ENCODE results near the gene CAND2. TPM values are rescaled to one million over a fixed set of nuclear protein-coding genes. Genes with fewer than 3 reads are reported as not detected.
A peak's percentile ranks its signal among the peaks of the same experiment; 100 is the strongest.
"Not testable (repeated sequence)": the region's sequence is repeated elsewhere in the genome, so short reads cannot be mapped to it uniquely, and the experiment has no call there.

The CAND2 gene
- total RNA-seq, 2 experiments from 2014 or later = 2.4 to 2.6 TPM

DNA sequence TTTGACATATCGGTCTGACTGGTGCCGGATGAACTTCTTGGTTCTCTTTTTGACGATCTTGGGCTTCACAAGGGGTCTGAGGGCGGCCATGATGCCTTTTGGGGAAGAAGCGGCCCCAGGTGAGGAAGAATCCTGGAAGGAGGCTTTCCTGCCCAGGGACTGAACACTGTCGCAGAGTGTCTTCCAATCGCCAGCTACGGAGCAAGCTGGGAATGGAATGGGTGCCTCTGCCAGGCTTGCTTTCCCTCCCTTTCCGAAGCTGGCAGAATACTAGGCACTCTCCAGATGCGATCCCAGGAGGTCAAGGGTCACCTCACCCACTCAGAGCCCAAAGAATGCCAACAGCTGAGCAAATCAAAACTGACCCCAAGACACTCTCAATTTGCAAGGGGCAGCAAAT is 43.7 kb downstream of the CAND2 start:
- not testable (repeated sequence) for H3K9me3 Mint-ChIP-seq, H3K27me3 Mint-ChIP-seq, DNase-seq
- H3K4me3 Mint-ChIP-seq = peak overlapping the region; percentile 94
- H3K4me1 Mint-ChIP-seq = peaks cover 48% of the 10 kb centered on the region
- H3K36me3 Mint-ChIP-seq = peaks cover 61% of the 10 kb centered on the region
- H3K27ac Mint-ChIP-seq = peak overlapping the region; percentile 99

- peak; percentile 20 for DNase-seq
- Mint-ChIP-seq H3K9me3 (no peaks in the 10 kb centered on the region), H3K4me1 (peaks cover 47% of the 10 kb centered on the region), H3K27me3 (no peaks in the 10 kb centered on the region), H3K4me3 (peak overlapping the region; percentile 94), H3K27ac (peak overlapping the region; percentile 99), H3K36me3 (peaks cover 57% of the 10 kb centered on the region)
Observed at GRCh38 chr3:12840591-12841148, 44.2 kb downstream of the CAND2 start.

DNA sequence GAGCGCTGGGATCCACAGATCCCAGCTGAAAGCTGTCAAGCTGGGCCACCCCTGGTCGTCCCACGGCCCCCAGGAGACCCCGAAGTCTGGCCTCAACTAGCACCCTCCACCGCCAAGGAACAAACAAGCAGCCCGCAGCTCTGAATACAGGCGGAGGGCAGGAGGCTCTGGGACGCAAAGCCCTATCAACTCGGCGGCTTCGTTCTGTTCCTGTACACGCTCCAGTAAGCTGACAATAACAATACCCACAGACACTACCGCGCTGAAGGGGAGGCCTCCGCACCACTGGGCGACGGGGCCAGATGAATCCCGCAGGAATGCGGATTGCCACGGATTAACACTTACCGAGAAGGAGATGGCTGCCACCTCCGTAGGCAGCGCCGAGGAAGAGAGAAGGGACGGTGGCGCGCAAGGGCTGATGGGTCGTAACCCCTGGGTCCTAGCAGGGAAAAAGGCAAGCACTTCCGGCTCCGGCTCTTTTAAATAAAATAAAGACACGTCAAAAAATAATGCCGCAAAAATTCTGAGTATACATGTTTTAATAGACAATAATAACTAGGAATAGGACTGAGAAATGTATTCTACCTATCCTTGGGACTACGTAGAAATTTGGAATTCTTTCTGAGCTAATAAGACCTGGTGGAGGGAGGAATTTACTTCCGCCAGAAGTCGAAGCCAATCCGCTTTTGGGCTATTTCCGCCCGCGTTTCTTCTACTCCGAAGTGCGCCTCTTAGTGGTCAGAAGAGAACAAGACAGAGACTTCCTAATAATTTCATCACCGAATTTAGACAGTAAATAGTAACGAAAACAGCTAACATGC is 44.9 kb downstream of the CAND2 start, which contains the start of gene RPL32:
Gene RPL32, minus strand, starts transcription at position 417 of the 821 bp plus-strand sequence. CDS start 1,328 bp downstream, outside the sequence.
- H3K27me3 Mint-ChIP-seq = no peaks in the 10 kb centered on the region
- peak within 1 kb of the TSS; percentile 94 for H3K4me3 Mint-ChIP-seq
- H3K27ac Mint-ChIP-seq = peak within 1 kb of the TSS; percentile 99
- H3K4me1 Mint-ChIP-seq = peaks cover 40% of the 10 kb centered on the region
- peaks cover 50% of the 10 kb centered on the region for H3K36me3 Mint-ChIP-seq
- H3K9me3 Mint-ChIP-seq = no peaks in the 10 kb centered on the region
- DNase-seq = peak; percentile 83

GRCh38 chr3:12841970-12842328 is 45.5 kb downstream of the CAND2 start:
- peaks cover 36% of the 10 kb centered on the region for H3K4me1 Mint-ChIP-seq
- peak overlapping the region; percentile 94 for H3K4me3 Mint-ChIP-seq
- H3K9me3 Mint-ChIP-seq = no peaks in the 10 kb centered on the region
- H3K27me3 Mint-ChIP-seq = no peaks in the 10 kb centered on the region
- H3K36me3 Mint-ChIP-seq = peaks cover 44% of the 10 kb centered on the region
- DNase-seq = no peak
- peak overlapping the region; percentile 99 for H3K27ac Mint-ChIP-seq

DNA sequence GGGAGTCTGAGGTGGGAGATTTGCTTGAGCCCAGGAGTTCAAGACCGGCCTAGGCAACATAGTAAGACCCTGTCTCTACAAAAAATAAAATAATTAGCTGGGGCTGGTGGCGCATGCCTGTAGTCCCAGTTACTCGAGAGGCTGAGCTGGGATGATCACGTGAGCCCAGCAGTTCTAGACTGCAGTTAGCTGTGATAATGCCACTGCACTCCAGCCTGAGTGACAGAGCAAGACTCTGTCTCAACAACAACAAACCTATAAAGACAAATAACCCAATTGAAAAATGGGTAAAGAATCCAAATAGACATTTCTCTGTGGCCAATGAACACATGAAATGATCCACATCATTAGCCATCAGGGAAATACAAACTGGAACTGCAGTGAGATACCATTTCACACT is 46.0 kb downstream of the CAND2 start:
- DNase-seq = no peak
- Mint-ChIP-seq H3K9me3 (no peaks in the 10 kb centered on the region), H3K4me3 (no peak overlapping the region), H3K4me1 (peaks cover 31% of the 10 kb centered on the region), H3K27me3 (no peaks in the 10 kb centered on the region), H3K36me3 (peaks cover 39% of the 10 kb centered on the region), H3K27ac (peak overlapping the region; percentile 99)

GRCh38 chr3:12845811-12846210 is 49.3 kb downstream of the CAND2 start:
- H3K4me3 Mint-ChIP-seq = no peak overlapping the region
- no peak for DNase-seq
- H3K27me3 Mint-ChIP-seq = no peaks in the 10 kb centered on the region
- H3K9me3 Mint-ChIP-seq = no peaks in the 10 kb centered on the region
- peaks cover 6% of the 10 kb centered on the region for H3K36me3 Mint-ChIP-seq
- H3K4me1 Mint-ChIP-seq = peaks cover 4% of the 10 kb centered on the region
- H3K27ac Mint-ChIP-seq = no peak overlapping the region

GRCh38 chr3:12852201-12852600 is 55.7 kb downstream of the CAND2 start:
- no peak overlapping the region for H3K4me3 Mint-ChIP-seq
- DNase-seq = no peak
- H3K4me1 Mint-ChIP-seq = no peaks in the 10 kb centered on the region
- H3K27me3 Mint-ChIP-seq = peaks cover 4% of the 10 kb centered on the region
- H3K36me3 Mint-ChIP-seq = no peaks in the 10 kb centered on the region
- no peak overlapping the region for H3K27ac Mint-ChIP-seq
- no peaks in the 10 kb centered on the region for H3K9me3 Mint-ChIP-seq

GRCh38 chr3:12853847-12854246 is 57.4 kb downstream of the CAND2 start:
- not testable (repeated sequence) for H3K9me3 Mint-ChIP-seq, H3K4me3 Mint-ChIP-seq, H3K36me3 Mint-ChIP-seq, H3K27me3 Mint-ChIP-seq, DNase-seq, H3K4me1 Mint-ChIP-seq, H3K27ac Mint-ChIP-seq

DNA sequence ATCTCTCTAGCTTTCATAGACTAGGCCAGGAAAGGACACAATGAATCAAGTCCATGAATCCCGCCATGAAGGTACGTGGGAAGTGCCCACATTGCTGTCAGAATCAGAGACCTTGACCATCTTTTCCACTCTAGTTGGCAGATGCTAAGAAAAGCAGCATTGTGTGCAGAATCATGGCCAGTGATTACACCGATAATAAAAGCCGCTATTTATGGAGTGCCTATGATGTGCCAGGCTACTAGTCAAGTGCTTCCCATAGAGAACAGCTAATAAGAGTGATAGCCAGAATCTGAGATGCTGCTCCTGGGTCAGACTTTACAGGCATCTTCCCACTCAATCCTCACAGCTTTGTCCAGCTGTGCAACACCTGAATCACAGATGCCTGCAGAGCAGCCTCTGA is 58.1 kb downstream of the CAND2 start:
- Mint-ChIP-seq H3K27ac (no peak overlapping the region), H3K36me3 (no peaks in the 10 kb centered on the region), H3K27me3 (peaks cover 4% of the 10 kb centered on the region), H3K4me3 (no peak overlapping the region), H3K9me3 (no peaks in the 10 kb centered on the region), H3K4me1 (no peaks in the 10 kb centered on the region)
- no peak for DNase-seq

DNA sequence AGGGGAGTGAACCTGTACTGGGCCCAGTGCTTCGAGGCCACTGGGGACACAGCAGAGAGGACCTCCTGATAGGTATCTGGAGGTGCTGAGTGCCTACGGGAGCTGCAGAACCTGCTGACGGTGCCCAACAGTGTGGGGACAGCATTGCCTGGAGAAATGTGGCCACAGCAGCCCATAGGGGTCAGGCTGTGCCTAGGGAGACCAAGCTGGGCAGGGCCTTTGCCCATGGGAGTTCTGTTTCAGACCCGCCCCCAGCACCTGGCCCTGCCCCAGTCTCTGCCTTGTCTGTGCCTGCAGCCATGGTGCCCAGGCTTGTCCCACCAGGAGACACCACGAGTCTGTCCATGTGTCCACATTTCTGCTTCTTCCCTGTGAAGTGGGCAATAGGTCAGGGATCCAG is 60.1 kb downstream of the CAND2 start:
- no peaks in the 10 kb centered on the region for H3K9me3 Mint-ChIP-seq

GRCh38 chr3:12859840-12860239 is 63.4 kb downstream of the CAND2 start:
- H3K27me3 Mint-ChIP-seq = no peaks in the 10 kb centered on the region
- no peak for DNase-seq
- no peak overlapping the region for H3K4me3 Mint-ChIP-seq
- no peaks in the 10 kb centered on the region for H3K36me3 Mint-ChIP-seq
- no peaks in the 10 kb centered on the region for H3K4me1 Mint-ChIP-seq
- H3K27ac Mint-ChIP-seq = no peak overlapping the region
- H3K9me3 Mint-ChIP-seq = no peaks in the 10 kb centered on the region

More for the DNA sequence above, 60.1 kb downstream of the CAND2 start:
- Mint-ChIP-seq H3K27ac (no peak overlapping the region), H3K4me3 (no peak overlapping the region), H3K4me1 (no peaks in the 10 kb centered on the region), H3K27me3 (peaks cover 4% of the 10 kb centered on the region), H3K36me3 (no peaks in the 10 kb centered on the region)
- no peak for DNase-seq

DNA sequence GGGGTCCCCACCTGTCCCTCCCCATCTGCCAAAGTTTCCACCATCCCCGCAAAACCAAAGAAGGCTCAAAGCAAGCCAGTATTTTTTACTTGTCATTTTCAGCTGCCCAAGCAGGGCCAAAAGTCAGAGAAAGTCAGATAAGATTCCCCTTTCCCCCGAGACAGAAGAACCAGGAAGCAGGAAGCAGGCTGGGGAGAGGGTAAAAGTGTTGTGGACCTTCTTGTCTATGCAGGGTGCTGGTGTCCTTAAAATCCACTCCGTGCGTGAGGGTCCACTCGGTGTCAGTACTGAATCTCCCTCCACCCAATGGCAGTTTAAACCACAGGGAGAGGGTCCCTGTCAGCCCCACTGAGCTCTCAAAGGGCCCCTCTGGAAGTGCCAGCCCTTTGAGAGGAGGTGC is 65.1 kb downstream of the CAND2 start:
- Mint-ChIP-seq H3K36me3 (no peaks in the 10 kb centered on the region), H3K4me1 (no peaks in the 10 kb centered on the region), H3K27ac (no peak overlapping the region), H3K9me3 (peaks cover 3% of the 10 kb centered on the region), H3K27me3 (peaks cover 6% of the 10 kb centered on the region), H3K4me3 (no peak overlapping the region)
- no peak for DNase-seq

DNA sequence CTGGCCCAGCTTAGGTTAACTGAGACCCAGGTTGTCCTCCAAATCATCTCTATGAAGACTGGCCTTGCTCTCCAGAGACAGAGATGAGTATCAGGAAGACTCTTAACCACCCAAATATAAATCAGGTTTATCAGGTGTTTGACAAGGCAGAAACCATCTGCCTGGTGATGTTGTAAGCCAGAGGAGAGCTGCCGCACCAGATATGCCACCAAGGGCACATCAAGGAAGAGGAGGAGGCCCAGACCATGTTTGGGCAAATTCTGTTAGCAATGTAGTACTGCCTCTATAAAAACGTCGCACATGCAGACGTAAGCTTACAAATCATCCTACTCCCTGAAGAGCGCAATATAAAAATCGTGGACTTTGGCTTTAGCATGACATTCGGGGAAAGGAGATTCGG is 65.9 kb downstream of the CAND2 start:
- peaks cover 3% of the 10 kb centered on the region for H3K9me3 Mint-ChIP-seq
- no peak overlapping the region for H3K27ac Mint-ChIP-seq
- H3K4me3 Mint-ChIP-seq = no peak overlapping the region
- H3K36me3 Mint-ChIP-seq = no peaks in the 10 kb centered on the region
- no peak for DNase-seq
- H3K4me1 Mint-ChIP-seq = no peaks in the 10 kb centered on the region
- H3K27me3 Mint-ChIP-seq = peaks cover 6% of the 10 kb centered on the region

DNA sequence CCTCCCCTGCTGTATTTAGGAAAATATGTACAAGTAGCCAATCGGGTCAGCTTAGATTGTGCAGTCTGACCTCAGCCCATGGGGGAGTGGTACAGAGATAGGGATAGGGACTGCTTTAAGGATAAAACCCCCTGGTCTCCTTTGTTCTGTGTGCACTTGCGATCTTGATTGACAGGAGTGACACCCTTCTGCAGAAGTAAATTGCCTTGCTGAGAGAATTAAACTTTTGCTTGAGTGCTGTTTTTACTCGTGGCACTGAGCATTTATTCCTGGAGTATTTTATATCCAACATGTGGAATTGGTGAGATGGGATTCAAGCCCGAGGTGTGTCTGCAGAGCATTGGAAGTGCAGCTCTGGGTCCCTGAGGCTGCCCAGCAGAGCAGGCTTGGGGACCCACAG is 68.8 kb downstream of the CAND2 start:
- Mint-ChIP-seq H3K4me1 (peaks cover 7% of the 10 kb centered on the region), H3K27ac (no peak overlapping the region), H3K4me3 (no peak overlapping the region), H3K36me3 (no peaks in the 10 kb centered on the region), H3K27me3 (peaks cover 14% of the 10 kb centered on the region), H3K9me3 (peaks cover 3% of the 10 kb centered on the region)
- DNase-seq = no peak

DNA sequence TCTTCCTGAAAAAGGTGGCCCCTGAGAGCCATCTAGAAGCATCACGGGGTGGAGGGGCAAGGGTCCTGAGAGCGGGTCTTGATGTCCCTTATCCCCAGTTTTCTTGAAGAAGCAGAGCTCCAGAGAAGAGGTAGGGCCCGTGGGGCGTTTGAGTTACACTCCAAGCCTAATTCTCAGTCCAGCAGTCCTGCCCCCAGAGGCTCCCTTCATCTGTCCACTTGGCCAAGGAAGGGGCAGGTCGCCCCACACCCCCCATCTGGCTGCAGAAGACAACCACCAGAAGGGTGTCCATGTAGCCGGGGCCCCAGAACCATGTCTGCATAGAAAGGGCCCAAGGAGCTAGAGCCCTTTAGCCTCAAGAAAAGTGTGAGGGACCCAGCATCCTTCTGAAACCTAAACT is 70.4 kb downstream of the CAND2 start:
- no peak overlapping the region for H3K27ac Mint-ChIP-seq
- no peaks in the 10 kb centered on the region for H3K36me3 Mint-ChIP-seq
- no peak for DNase-seq
- peaks cover 14% of the 10 kb centered on the region for H3K27me3 Mint-ChIP-seq
- H3K4me1 Mint-ChIP-seq = peaks cover 7% of the 10 kb centered on the region
- H3K4me3 Mint-ChIP-seq = no peak overlapping the region
- peaks cover 3% of the 10 kb centered on the region for H3K9me3 Mint-ChIP-seq
